ENCODE data around the gene RNASE7. TPM values are rescaled to one million over a fixed set of nuclear protein-coding genes. Genes with fewer than 3 reads are reported as not detected.

RNASE7 gene
- total RNA-seq, 1 donor from 2014 or later: not detected

DNA sequence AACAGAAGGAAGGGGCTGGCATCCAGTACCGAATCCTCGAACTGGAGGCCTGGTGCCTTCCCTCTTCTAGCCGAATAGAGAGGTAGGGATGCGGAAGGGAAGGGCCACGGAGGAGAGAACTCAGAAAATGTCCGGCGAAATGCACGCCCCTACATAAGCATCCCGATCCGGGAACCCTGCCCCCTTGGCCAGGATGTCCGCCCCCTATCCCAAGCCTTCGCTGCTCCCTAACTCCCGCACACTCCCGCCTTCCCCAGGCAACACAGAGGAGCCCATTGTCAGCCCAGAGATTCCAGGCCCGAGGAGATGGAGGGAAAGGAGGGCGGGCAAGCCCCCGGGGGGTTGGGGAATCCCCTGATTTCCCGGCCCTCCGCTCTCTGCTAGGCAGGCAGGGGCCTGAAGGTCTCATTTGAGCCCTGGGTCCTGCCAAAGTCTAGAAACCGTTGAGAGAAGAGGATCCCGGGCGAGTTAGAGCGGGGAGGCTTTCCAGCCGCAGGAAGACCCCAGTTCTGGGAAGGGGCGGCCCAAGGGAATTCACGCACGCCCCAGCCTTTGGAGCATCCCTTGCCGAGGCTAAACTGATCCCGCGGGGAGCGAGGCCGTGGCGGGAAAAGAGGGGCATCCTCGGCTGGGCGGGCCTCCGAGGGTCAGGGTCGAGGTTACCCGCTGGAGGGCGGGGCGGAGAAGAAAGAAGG is 27.4 kb downstream of the RNASE7 start:
- no peaks in the 10 kb centered on the region for H3K27me3 ChIP-seq (ENCODE audit: insufficient read depth, low read length)
- H3K27ac ChIP-seq (ENCODE audit: low read depth, low read length): peak overlapping the region; percentile 97
- FAIRE-seq: no peak
- H3K79me2 ChIP-seq (ENCODE audit: insufficient read depth, low read length): peaks cover 30% of the 10 kb centered on the region
- Mint-ChIP-seq H3K4me3 (ENCODE audit: unreplicated experiment) (peak overlapping the region; percentile 90), H3K27ac (ENCODE audit: unreplicated experiment) (peak overlapping the region; percentile 87), H3K27me3 (ENCODE audit: low read depth, unreplicated experiment) (no peaks in the 10 kb centered on the region), H3K9me3 (ENCODE audit: unreplicated experiment) (no peaks in the 10 kb centered on the region), H3K36me3 (ENCODE audit: low read depth, unreplicated experiment) (peaks cover 7% of the 10 kb centered on the region), H3K4me1 (ENCODE audit: low read depth, unreplicated experiment) (peaks cover 34% of the 10 kb centered on the region)
- H3K4me3 ChIP-seq (ENCODE audit: insufficient read depth, low read depth, low read length): peak overlapping the region; percentile 67
- H3K4me1 ChIP-seq (ENCODE audit: insufficient read depth, low read length): peaks cover 32% of the 10 kb centered on the region
- H3K9ac ChIP-seq (ENCODE audit: low read length): peak overlapping the region; percentile 98
- peak overlapping the region; percentile 99 for H3K4me2 ChIP-seq (ENCODE audit: low read length)
- peak; percentile 23 for DNase-seq (ENCODE audit: low read depth)
- peak overlapping the region; percentile 61 for H2AFZ ChIP-seq (ENCODE audit: low read depth, low read length)
- peaks cover 27% of the 10 kb centered on the region for H4K20me1 ChIP-seq (ENCODE audit: insufficient read depth, low read length)
- no peak for TF ChIP-seq EZH2 (IDR thresholded peaks at IDR 0.05; ENCODE audit: insufficient read depth, low read length)
- TF ChIP-seq, protein P1, sequence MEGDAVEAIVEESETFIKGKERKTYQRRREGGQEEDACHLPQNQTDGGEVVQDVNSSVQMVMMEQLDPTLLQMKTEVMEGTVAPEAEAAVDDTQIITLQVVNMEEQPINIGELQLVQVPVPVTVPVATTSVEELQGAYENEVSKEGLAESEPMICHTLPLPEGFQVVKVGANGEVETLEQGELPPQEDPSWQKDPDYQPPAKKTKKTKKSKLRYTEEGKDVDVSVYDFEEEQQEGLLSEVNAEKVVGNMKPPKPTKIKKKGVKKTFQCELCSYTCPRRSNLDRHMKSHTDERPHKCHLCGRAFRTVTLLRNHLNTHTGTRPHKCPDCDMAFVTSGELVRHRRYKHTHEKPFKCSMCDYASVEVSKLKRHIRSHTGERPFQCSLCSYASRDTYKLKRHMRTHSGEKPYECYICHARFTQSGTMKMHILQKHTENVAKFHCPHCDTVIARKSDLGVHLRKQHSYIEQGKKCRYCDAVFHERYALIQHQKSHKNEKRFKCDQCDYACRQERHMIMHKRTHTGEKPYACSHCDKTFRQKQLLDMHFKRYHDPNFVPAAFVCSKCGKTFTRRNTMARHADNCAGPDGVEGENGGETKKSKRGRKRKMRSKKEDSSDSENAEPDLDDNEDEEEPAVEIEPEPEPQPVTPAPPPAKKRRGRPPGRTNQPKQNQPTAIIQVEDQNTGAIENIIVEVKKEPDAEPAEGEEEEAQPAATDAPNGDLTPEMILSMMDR (IDR thresholded peaks at IDR 0.05; ENCODE audit: insufficient read depth, low read depth, low read length): no peak
- peaks cover 17% of the 10 kb centered on the region for H3K36me3 ChIP-seq (ENCODE audit: insufficient read depth, low read length)
- no peaks in the 10 kb centered on the region for H3K9me3 ChIP-seq (ENCODE audit: insufficient read depth, low read depth, low read length)

DNA sequence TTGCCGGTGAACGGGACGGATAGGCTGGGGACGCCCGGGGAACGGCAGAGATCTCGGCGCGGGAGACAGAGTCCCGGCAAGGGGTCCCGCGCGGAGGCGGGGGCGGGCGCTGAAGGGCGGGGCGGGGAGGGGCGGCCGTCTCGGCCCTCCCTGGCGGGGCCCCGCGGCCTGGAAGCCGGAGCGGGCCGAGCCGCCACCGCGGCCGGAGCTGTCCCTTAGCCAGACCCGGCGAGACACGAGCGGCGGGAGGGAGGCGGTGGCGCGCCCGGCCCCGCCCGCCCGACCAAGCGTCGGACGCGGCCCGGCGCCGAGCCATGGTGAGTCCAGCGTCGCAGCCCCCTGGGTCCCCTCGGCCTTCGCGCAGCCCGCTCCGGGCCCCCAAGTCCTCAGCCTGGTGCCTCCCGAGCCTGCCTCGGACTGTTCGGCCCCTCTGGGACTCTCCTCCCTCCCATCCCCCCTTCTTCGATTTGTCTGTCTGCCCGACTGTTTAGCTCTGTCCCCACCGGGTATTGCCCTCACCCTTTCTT is 28.0 kb downstream of the RNASE7 start, which contains the start of gene ARHGEF40:
Gene ARHGEF40, plus strand, starts transcription at position 222 of the 527 bp plus-strand sequence. Its CDS starts 93 bp downstream, at position 315.
- Histone ChIP-seq H4K20me1 (ENCODE audit: insufficient read depth, low read length) (peaks cover 33% of the 10 kb centered on the region), H3K27ac (ENCODE audit: low read depth, low read length) (peak within 1 kb of the TSS; percentile 97), H3K4me3 (ENCODE audit: insufficient read depth, low read depth, low read length) (peak within 1 kb of the TSS; percentile 81), H3K4me2 (ENCODE audit: low read length) (peak within 1 kb of the TSS; percentile 99), H3K79me2 (ENCODE audit: insufficient read depth, low read length) (peaks cover 37% of the 10 kb centered on the region), H3K9me3 (ENCODE audit: insufficient read depth, low read depth, low read length) (no peaks in the 10 kb centered on the region), H3K36me3 (ENCODE audit: insufficient read depth, low read length) (peaks cover 17% of the 10 kb centered on the region), H3K9ac (ENCODE audit: low read length) (peak within 1 kb of the TSS; percentile 98), H2AFZ (ENCODE audit: low read depth, low read length) (peak within 1 kb of the TSS; percentile 61), H3K27me3 (ENCODE audit: insufficient read depth, low read length) (no peaks in the 10 kb centered on the region), H3K4me1 (ENCODE audit: insufficient read depth, low read length) (peaks cover 32% of the 10 kb centered on the region)
- H3K4me3 Mint-ChIP-seq (ENCODE audit: unreplicated experiment): peak within 1 kb of the TSS; percentile 94
- peaks cover 33% of the 10 kb centered on the region for H3K4me1 Mint-ChIP-seq (ENCODE audit: low read depth, unreplicated experiment)
- DNase-seq (ENCODE audit: low read depth): peak; percentile 27
- FAIRE-seq: no peak
- TF ChIP-seq EZH2 (IDR thresholded peaks at IDR 0.05; ENCODE audit: insufficient read depth, low read length): no peak
- TF ChIP-seq, protein P1 (IDR thresholded peaks at IDR 0.05; ENCODE audit: insufficient read depth, low read depth, low read length): no peak
- H3K27me3 Mint-ChIP-seq (ENCODE audit: low read depth, unreplicated experiment): no peaks in the 10 kb centered on the region
- H3K27ac Mint-ChIP-seq (ENCODE audit: unreplicated experiment): peak within 1 kb of the TSS; percentile 98
- peaks cover 11% of the 10 kb centered on the region for H3K36me3 Mint-ChIP-seq (ENCODE audit: low read depth, unreplicated experiment)
- H3K9me3 Mint-ChIP-seq (ENCODE audit: unreplicated experiment): no peaks in the 10 kb centered on the region

Measured in astrocyte (in vitro differentiated cells and primary cell).